Hematopoietic multipotent progenitor cell treated with erythropoietin and hydrocortisone succinate and interleukin-3 and kit ligand, for 6 days (in vitro differentiated cells): ENCODE measurements around the gene KIRREL3.
A peak's percentile ranks its signal among the peaks of the same experiment; 100 is the strongest.

Experiments
- DNase-seq: peaks from one replicate; pipeline ENCODE4 v3.0.0-alpha.2; 2015

Gene KIRREL3

DNA sequence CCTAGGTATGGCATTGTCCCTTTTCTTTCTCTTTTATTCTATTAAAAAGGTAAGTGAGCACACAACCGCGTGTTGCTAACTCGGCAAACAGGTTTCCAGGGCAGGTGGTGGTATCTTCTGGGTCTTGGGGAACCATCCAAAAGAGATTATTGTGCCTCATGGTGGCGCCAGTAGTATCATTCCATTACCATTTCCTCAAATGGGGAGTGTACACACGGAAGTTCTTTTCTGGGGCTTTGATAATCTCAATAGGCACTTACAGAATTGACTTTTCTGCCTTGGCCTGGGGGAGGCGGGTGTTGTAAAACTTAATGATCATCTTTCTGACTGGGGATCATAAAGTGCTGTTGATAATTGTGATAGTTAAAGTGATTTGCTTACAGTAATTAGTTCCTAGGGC is 234.1 kb downstream of the KIRREL3 start:
- DNase-seq, result no peak

DNA sequence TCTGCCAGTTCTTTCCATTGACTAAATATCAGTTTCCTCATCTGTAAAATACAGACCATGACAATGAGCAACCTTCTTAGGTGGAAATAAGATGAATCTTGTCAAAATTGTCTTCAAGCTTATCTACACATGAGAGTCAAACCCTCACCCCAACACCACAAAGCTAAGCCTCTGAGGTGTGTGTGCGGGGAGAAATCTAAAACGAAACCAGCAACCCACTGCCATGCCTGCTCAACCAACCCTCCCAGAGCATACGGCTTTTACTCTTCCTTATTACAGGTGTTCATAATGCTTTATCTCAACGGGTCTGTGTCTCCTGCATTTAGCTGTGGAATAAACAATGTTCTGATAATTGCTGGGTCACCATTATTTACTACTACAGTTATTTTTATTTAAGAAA is 235.4 kb downstream of the KIRREL3 start:
- DNase-seq, result no peak

DNA sequence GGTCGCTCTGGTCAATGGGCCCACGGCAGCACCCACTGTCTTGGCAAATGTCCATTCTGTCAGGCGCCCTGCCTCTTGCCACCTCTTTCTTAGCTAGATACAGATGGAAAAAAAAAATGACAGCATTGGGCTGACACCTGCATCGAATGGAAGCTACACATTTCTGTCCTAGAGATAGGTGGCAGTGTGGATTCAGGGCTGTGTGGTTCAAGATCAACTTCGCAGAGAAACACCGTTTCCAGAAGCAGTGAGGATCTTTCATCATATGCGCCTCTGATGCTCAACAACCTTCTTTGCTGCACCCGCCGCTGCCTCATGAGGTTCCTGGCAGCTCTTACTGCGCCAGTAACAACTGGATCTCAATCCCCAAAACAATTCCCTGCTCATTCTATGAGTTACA is 236.3 kb downstream of the KIRREL3 start:
- DNase-seq, result no peak

DNA sequence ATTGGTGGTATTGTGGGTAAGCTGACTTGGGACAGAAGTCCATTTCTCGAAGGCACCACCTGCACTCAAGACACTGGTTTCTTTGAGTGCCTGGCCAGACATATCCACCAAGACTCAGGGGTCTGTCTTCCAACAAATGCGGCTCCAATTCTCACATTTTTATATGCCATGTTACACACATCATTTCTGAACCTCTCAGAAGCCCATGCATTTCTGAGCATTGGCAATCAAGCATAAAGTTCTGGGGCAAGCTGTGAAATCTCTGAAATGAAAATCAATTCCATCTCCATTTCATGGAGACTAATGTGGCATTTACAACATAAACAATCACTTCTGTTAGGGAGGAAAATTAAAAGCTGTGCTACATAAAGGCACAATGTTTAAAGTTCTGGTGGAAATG is 243.7 kb downstream of the KIRREL3 start:
- DNase-seq, result no peak

DNA sequence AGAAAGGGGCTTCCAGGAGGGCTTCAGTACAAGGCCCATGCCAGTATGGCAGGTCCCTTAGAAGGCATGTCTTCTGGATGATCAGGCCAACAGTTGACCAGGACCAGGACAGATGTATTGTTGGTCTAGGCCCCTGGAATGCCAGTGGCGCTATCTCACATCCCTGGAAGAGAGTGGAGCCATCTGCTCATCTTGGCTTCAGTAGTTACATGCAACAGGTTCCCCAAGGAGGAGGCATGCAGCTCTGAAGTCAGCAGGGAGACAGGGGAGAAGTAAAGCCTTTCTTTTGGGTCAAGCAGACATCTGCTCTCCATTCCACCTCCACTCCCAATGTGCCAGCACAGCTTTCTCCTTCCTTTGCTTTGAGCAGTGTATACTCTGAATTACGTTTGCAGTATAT is 244.1 kb downstream of the KIRREL3 start:
- DNase-seq, result no peak

DNA sequence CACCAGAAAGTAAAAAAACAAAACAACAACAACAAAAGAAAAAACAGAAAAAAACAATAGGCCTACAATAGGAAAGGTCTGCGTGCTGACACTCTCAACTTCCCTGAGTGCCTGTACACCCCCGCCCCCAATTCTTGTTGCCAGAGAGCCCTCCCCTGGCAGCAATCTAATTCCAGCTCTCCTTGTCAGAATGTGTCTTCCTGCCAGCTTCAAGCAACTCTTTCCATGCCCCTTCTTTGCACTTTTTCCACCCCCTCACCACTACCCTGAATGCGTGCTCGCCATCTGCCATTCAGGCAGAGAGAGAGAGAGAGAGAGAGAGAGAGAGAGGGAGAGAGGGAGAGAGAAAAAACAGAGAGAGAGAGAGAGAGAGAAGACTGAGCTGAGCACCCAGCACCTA is 245.0 kb downstream of the KIRREL3 start:
- no peak for DNase-seq

DNA sequence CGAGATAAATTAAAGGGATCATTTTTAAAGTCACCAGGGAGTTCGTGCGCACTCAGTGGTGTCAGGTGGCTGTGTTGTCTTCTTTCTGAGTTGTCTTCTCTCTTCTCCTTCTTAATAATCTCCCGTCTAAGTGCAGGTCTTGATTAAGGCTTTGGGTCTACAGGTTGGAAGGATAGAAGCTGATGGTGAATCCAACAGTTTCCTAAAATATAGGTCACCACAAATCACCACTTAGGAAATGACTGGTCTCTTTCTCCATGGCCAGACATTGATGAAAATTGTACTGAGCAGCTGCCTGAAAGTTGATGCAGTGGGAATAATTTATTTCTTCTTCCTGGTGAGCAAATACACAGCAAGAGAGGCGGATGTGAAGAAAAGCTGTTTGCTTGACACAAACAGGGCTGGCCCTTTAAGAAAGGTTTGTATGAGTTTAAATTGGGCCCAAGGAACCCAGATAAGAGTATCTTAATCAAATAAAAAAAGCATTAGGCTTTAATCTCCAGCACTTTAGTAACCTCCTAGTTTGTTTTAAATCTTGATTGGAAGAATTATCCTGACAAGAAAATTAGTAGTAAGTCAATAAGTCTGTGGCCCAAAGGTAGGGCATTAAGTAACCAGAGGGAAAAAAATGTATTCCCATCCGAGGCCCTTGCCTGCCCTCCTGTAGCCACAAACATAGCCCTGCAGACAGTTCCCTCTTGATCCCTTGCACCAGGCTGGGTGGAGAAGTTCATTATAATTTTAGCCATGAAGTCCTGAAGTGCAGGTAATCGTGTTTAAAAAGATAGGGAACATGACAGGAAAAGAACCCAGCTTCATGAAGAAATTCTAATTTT is 245.8 kb downstream of the KIRREL3 start:
- DNase-seq, result no peak

DNA sequence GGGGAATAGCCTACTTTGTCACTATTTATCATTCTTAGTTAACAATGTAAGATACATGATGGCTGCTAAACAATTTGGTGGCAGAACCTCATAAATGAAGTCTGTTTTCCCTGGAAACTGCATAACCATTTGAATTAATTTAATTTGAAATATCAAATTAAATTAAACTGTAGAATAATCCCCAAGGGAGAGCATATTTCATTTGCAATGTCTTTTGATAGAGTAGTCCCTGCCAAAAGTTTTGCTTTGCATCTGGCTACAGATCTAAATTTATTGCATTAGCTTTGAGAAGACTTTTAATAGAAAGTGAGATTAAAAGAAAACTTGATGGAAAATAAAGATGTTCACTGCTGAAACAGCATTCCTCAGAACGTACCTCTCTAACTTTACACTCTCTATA is 246.6 kb downstream of the KIRREL3 start:
- DNase-seq, result no peak

DNA sequence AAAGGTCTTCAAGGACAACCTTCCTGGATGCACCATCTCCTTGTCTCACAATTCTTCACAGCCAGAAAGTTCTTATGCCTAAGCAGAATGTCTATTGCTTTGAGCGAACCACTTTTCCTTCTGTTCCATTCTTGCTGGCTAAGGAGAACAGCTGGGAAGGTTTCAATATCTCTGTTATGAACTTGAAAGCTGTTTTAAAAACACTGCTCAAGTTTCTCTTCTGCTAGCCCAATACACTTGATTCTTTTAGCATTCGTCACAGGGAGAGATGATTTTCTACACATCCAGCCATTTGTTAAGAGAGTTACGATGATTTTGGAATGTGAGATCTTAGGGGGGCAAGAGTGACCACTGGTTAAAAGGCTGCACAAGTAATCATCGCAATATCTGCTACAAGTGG is 249.3 kb downstream of the KIRREL3 start:
- DNase-seq, result no peak

DNA sequence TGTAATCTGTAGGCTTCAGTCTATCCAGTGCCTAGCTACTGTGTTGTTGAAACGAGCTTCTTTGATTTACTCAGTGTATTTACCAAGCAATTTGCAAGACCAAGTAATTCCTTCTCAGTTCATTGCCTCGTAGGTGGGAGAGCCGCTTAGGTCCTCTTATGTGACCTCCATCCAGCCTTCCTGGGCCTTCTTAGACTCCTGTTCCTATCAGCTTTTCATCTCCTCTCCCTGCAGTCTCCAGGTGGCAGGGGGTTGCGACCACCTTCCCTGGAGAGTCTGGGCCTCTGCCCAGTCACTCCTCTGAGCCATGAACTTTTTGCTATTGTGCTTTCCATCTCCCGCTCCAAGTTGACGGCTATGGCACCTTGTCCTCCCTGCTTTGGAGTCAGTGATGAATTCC is 251.8 kb downstream of the KIRREL3 start:
- no peak for DNase-seq

DNA sequence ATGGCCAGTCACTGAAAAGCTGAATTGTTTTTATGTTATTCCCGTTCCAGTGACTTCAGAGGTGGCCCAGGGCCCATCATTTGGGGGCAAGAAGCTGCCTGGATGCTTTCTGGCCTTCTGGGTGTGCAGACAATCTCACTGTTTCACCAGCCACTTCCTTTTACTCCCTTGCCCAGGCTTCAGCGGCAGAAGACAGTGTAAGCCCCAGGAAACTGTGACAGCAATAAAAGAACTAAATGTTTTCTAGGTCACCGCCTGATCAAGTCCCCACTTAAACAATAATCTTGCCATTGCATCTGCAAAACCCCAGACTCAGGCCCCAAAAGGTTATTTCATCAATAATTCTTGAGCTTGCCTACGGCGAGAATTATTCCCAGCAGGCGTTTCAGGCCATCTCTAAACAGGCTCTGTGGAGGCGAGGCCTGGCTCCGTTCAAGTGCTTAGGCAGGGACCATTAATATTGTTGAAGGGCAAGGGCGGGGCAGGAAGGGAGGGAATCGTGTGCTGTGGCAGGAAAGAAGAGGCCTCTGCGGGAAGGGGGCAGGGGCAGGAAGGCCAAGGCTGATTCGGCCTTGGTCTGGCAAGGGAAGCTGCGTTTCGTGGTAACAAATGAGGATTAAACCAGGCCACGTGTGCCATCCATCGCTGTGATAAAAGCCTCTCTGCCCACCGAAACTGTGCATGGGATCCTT is 252.3 kb downstream of the KIRREL3 start:
- DNase-seq, result peak; percentile 66

DNA sequence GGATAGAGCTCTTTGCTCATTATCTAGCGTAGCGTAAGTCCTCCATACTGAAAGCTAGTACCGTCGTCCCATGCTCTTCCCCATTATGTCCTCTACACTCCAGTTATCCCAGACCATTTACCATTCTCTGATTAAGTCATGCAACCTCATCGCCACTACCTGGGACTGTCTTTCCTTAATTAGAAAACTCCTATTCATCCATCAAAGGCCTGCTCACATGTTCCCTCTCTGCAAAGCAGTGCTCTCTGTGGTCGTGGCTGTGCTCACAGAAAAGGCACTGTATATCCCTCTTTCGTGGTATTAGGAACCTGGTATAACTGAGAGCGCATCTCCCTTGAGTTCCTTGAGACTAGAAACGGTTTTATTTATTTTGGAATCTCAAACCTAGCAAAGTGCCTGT is 253.3 kb downstream of the KIRREL3 start:
- DNase-seq, result no peak

DNA sequence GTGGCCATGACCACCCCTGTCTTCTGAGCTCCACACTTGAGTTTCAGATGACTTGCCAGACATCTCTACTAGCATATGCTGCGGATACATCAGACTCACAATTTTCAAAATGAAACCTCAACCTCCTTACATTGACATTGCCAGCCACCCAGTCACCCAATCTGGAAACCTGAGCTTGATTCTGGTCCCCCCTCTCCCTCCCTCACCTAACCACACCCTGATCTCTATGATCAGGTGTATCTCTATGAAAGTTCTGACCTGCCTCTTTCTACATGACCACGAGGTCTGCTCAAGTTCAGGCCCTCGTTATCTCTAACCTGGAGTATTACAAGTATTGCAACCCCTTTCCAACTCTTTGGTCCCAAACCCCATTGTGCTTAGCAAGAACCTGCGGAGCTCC is 254.1 kb downstream of the KIRREL3 start:
- DNase-seq, result no peak

DNA sequence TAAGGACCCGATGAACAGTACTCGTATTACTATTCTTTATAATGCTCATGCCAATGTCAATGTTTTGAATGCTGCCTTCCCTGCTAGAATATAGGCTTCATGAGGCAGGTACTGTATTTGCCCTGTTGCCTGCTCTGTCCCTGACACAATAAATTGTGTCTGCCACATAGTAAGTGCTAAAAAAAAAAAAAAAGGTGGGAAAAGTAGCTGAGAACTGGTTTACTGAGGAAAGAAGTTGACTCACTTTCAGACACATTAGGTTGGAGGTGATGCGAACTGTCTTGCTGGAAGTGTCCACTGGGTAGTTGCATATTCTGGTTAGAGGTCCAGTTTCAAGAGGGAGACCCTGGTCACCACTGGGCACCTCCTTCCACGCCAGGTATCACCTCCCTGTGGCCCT is 255.9 kb downstream of the KIRREL3 start:
- no peak for DNase-seq

DNA sequence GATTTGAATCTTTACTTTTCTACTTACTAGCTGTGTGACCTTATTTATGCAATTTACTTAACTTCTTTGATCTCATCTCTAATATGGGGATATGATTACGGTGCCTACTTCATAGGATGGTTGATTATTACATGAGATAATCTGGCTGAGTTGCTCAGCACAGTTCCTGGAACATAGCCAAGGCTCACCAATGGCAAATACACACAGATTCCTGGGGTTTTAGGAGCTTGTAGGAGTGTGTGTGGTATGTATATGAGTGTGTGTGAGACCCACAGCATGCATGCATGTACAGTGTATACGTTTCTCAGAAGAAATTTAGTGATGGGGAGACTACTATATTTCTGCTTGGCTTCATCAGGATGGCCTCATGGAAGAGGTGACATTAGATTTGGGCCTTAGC is 256.9 kb downstream of the KIRREL3 start:
- DNase-seq, result peak; percentile 10

DNA sequence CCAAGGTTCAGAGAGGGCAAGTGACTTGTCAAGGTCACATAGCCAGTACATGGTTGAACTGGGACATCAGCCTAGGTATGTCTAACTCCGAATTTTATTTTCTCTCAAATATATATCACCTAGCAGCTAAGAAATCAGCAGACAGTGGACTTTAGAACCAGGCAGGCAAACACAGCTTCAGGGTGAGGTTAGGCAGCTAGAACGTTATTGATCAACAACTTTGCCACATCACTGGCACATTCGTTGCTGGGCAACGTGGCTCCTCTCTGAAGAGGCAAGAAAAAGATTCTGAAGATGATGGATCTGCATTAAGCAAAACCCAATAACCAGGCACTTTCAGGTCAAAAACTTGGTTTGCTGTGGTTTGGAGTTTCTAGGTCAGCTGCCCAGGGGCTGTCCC is 258.0 kb downstream of the KIRREL3 start:
- no peak for DNase-seq

DNA sequence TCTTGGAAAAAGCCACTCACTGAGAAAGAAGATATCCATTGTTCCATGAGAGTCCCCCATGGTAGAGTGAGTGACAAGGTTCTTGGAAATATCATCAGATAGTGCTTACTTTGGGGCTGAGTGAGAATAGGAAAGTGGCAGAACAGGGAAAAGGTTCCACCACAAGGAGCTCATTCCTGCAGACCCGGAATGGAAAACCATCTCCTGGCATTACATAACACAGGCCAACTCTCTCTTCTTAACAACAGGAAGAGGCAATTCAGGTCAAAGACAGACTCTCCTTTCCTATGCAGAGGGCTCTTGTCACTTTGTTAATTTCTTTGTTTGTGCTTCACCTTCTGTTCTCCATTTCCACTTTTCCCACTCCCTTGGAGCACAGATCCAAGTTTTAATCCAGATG is 259.7 kb downstream of the KIRREL3 start:
- DNase-seq, result no peak

DNA sequence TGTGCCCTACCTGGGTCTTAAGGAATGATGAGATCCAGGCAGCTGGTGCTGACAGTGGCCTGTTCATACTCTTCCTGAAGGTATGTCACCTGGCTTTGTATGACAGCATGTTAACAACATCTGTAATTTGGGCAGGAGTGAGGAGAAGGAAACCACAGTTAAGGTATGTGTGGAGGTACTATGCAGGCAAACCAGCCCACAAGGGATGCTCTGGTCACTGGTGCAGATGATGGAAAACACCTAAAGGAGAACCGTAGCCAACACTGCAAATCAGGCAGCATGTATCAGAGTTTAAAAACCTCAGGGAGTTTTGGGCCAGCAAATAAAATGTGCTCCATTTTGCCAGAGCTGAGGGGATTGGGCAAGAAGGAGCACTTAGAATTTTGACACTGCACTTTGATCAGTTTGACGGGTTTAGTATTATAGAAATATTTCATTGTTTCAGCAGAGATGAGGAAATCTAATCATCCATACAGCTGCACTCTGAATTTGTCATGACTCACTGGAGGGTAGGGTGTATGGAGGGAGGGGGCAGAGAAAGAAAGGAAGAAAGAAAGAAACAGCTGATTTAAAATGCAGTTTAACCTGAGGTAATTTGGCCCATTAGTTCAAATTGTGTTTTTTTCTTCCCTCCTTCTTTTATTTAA is 260.9 kb downstream of the KIRREL3 start:
- no peak for DNase-seq

DNA sequence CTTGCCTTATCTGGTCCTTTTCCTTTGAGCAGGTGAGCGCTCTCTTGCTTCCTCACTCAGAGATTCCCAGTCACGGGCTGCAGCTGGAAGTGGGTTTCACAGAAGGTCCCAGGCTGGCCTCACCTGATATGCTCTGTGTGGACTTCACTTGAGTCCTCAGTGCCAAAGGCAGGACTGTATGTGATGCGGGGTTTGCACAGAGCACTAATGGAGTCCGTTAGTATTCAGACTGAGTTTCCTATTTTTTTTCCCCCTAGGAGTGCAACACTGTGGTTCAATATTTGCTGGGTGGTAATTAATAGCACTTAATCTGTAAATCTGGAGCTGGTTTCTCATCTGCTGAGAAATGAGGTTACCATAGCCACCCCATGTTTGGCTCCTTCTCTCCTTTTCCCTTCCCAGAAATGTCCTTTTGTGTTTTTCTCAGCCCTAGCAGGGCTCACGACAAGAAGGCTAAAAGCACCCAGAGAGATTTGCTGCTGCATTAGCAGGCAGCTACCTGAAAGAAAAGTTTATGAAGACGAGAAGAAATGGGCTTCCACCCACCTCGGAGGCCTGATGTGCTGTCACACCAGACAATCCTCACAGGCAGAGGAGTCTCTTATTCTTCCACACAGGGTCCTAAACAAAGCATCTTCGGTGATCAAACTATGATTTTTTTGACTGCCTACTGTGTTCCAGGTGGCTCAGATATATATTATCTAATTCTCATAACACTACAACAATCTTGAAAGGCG is 262.1 kb downstream of the KIRREL3 start:
- no peak for DNase-seq

DNA sequence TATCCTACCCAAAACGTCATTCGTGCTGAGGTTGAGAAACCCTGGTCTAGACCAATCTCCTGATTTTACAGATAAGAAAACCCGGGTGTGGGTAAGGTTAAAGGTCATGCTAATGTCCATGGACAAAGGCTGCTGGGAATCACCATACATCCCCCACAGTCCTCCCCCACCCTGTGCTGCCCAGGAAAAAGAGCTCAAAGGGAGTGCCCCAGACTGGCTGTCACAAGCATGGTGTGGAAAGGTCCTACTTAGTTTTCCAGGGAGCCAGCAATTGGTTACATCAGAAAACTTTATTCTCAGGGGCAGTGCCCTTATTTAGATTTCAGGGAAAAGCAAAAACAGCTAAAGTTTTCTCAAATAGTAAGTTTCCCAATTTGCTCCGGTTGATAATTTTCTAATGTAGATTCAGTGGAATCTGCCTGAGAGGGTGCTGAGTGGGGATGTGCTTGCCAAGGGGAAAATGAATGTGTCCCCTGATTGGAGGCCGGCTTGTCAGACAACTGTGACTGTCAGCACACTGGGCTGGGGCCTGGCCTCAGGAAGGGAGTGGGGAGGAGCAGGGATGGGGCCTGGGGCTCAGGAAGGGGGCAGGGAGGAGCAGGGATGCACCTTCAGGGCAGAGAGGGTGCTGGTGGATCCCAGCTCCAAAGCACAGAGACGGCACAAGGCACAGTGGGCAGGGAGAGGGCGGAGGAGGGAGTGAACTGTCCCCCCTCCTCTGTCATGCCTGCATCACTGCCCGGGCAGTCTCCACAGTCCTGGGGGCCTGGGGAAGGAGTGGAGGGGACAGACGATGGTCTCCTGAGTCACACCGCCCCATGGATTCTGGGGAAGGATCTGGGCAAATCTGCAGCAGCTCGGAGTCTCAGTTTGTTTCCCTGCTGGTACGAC is 263.6 kb downstream of the KIRREL3 start:
- DNase-seq, result no peak

DNA sequence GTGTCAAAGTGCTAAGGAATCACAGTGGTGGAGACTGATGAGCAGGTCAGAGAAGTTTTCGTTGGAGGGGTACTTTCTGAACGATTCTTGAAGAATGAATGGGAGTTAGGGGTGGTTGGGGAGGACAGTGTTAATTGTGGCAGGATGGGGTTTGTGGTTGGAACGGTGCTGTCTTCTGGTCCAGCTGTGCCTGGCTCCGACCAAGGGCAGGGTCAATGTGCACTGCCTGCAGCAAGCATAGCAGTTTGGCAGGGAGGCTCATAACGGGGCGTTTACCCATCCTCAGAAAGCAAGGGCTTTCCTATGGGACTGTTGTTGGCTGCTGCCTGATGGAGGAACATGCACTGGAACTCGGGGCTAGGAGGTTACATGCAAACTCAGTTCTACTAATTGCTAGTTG is 265.8 kb downstream of the KIRREL3 start:
- DNase-seq, result no peak

DNA sequence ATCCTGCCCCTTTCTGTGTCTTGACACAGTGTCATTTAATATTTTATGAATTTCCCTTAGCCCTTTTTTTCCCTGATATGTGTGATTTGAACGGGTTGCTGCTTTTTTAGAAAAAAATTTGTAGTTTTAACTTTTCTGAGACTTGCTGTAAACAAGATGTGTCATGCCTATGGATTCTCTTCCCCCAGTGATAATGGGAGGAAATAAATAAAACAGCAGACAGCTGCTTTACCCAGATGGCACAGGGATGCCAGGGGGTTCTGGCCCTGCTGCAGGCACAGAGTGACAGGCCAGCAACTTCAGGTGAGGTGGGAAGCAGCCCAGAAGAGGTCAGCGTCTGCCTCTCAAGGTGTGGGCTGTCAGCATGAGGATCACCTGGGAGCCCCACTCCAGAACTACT is 266.9 kb downstream of the KIRREL3 start:
- DNase-seq, result no peak
